ENCODE results near the gene KDM6A.

- TF ChIP-seq GATA2 (IDR thresholded peaks at IDR 0.05; ENCODE audit: insufficient read depth, insufficient read length, low read depth, low read length) (no peak), POLR2A (IDR thresholded peaks at IDR 0.05; ENCODE audit: low read depth, low read length) (no peak), EZH2 (IDR thresholded peaks at IDR 0.05; ENCODE audit: borderline replicate concordance, low read depth, low read length, severe bottlenecking) (no peak), FOS (IDR thresholded peaks at IDR 0.05; ENCODE audit: borderline replicate concordance, insufficient read depth, low read length) (no peak), CTCF (IDR thresholded peaks at IDR 0.05; ENCODE audit: extremely low read depth in 1 of 2, insufficient read depth in 1 of 2, low read depth in 1 of 2, low read length in 2 of 2) (no peak), JUN (IDR thresholded peaks at IDR 0.05; ENCODE audit: borderline replicate concordance, insufficient read depth, insufficient read length, low read depth) (no peak), POLR2AphosphoS5 (IDR thresholded peaks at IDR 0.05; ENCODE audit: insufficient read depth, low read depth, low read length) (peak; percentile 33), MAX (IDR thresholded peaks at IDR 0.05; ENCODE audit: insufficient read depth, insufficient read length) (peak; percentile 91), MYC (IDR thresholded peaks at IDR 0.05; ENCODE audit: low read depth, low read length) (no peak)
Measured at GRCh38 chrX:44872821-44873414, at the start of gene KDM6A.
